Measurements from ENCODE around the gene KCND3. TPM values are rescaled to one million over a fixed set of nuclear protein-coding genes. Genes with fewer than 3 reads are reported as not detected.

Gene KCND3
- total RNA-seq, 1 donor from 2014 or later: 8.1 TPM

GRCh38 chr1:111938123-111938522 lies 51.3 kb downstream of the KCND3 start:
- DNase-seq (ENCODE audit: extremely low spot score in 2 of 2): no peak
- Histone ChIP-seq H3K27ac (no peak overlapping the region), H3K4me1 (no peaks in the 10 kb centered on the region), H3K36me3 (no peaks in the 10 kb centered on the region), H3K4me3 (no peak overlapping the region), H3K9me3 (no peaks in the 10 kb centered on the region), H3K27me3 (no peaks in the 10 kb centered on the region)
- no peak for TF ChIP-seq CTCF (IDR thresholded peaks at IDR 0.05)
- no peak for TF ChIP-seq POLR2A (IDR thresholded peaks at IDR 0.05)
- TF ChIP-seq POLR2AphosphoS5 (IDR thresholded peaks at IDR 0.05; ENCODE audit: insufficient read depth in 1 of 2, low read depth in 1 of 2): no peak
- intact Hi-C loops (cut with DNase I): no loop called here

DNA sequence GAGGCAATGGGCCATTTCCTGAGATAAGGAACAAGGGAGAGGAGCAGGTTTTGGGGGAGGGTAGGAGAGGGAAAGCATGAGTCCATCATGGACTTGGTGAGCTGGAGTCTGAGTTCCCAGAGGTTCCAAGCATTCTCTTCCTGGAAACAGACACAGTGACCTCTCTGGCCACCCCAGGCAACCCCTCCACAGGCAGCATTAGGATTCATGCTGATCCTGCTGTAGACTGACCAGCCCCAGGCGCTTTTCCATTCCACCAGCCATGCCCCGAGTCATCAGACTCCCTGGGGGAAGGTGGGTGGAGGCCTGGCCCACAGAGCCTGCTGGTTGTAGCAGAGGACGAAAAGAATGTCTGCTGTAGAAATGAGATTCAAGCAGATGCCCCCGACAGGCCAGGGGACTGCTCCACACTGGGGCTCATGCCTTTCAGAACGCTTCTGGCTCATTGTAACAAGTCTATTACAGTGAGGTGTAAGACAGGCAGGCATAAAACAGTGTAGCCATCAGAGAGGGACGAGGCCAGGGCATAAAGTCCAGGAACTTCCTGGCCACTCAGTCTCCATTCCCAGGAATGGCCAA lies 52.2 kb downstream of the KCND3 start:
- no peak overlapping the region for H3K27ac ChIP-seq
- H3K27me3 ChIP-seq: no peaks in the 10 kb centered on the region
- no peak for DNase-seq (ENCODE audit: extremely low spot score in 2 of 2)

DNA sequence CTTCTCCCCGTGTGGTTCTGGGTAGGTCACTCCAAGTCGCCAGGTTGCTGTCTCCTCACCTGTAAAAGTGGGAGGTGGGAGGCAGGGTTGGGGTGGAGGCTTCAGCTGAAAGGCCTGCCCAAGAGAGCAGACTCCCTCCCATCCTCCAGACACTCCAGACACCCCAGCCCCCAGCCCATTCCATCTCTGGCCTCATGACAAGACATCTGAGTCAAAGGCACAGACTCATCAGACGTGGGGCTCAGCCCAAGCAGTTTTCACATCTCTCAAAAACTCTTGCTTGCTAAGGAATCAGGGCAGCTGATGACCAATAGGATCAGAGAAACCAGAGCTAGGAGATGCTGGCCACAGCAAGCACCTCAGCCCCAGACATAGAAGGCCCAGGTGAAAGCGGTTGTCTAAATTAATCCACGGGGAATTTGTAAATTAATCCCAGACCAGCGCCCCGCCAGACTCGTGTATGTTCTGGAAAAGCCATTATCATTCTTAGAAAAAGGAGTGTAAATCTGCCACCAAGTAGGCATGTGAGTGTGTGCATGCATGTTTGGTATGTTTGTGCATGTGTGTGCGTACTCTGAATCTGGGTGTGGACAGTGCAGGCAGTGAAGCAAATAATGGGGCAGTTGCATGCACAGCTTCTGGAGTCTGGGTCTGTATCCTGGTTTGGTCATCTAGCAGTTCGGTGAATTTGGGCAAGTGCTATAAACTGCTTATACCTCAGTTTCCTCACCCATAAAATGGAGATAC lies 55.2 kb downstream of the KCND3 start:
- no peak for TF ChIP-seq CTCF (IDR thresholded peaks at IDR 0.05)
- no peak for TF ChIP-seq POLR2AphosphoS5 (IDR thresholded peaks at IDR 0.05; ENCODE audit: insufficient read depth in 1 of 2, low read depth in 1 of 2)
- no peak for TF ChIP-seq POLR2A (IDR thresholded peaks at IDR 0.05)
- H3K27me3 ChIP-seq: no peaks in the 10 kb centered on the region
- H3K9me3 ChIP-seq: no peaks in the 10 kb centered on the region
- no peaks in the 10 kb centered on the region for H3K36me3 ChIP-seq
- no peaks in the 10 kb centered on the region for H3K4me1 ChIP-seq
- H3K4me3 ChIP-seq: no peak overlapping the region
- intact Hi-C loops (cut with DNase I): no loop called here
- DNase-seq (ENCODE audit: extremely low spot score in 2 of 2): no peak
- no peak overlapping the region for H3K27ac ChIP-seq

More for the DNA sequence above, 52.2 kb downstream of the KCND3 start:
- no peak overlapping the region for H3K4me3 ChIP-seq
- no peaks in the 10 kb centered on the region for H3K9me3 ChIP-seq
- H3K36me3 ChIP-seq: no peaks in the 10 kb centered on the region
- no peaks in the 10 kb centered on the region for H3K4me1 ChIP-seq
- intact Hi-C loops (cut with DNase I): no loop called here
- TF ChIP-seq POLR2A (IDR thresholded peaks at IDR 0.05): no peak
- no peak for TF ChIP-seq POLR2AphosphoS5 (IDR thresholded peaks at IDR 0.05; ENCODE audit: insufficient read depth in 1 of 2, low read depth in 1 of 2)
- no peak for TF ChIP-seq CTCF (IDR thresholded peaks at IDR 0.05)

GRCh38 chr1:111930356-111930755 lies 59.1 kb downstream of the KCND3 start:
- H3K4me3 ChIP-seq: no peak overlapping the region
- H3K27ac ChIP-seq: no peak overlapping the region
- H3K36me3 ChIP-seq: no peaks in the 10 kb centered on the region
- peak in 1 of 2 donors; percentile 54 for DNase-seq (ENCODE audit: extremely low spot score in 2 of 2)
- intact Hi-C loops (cut with DNase I): no loop called here
- no peak for TF ChIP-seq CTCF (IDR thresholded peaks at IDR 0.05)
- TF ChIP-seq POLR2A (IDR thresholded peaks at IDR 0.05): no peak
- H3K9me3 ChIP-seq: no peaks in the 10 kb centered on the region
- H3K4me1 ChIP-seq: no peaks in the 10 kb centered on the region
- H3K27me3 ChIP-seq: no peaks in the 10 kb centered on the region

DNA sequence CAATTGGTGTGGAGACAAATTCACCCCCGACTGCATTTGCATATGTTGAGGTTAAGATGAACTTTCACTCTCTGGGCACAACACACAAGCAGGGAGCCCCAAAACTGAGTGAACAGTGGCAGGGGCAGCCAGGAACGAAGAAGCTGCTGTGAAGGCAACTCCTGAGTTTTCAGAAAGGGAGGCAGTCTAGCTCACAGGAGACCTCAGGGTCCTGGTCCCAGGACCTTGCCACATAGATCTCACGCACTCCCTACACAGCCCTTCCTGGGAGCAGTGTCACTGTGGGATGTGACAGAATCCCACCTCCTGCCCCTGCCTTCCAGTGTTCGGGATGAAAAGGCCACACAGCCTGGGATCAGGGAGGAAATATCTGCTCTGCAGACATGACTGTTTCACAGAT lies 60.9 kb downstream of the KCND3 start:
- peak in 1 of 2 donors; percentile 58 for DNase-seq (ENCODE audit: extremely low spot score in 2 of 2)

More for the DNA sequence above, 60.9 kb downstream of the KCND3 start:
- no peaks in the 10 kb centered on the region for H3K36me3 ChIP-seq
- no peaks in the 10 kb centered on the region for H3K27me3 ChIP-seq
- no peaks in the 10 kb centered on the region for H3K4me1 ChIP-seq
- H3K27ac ChIP-seq: no peak overlapping the region
- intact Hi-C loops (cut with DNase I): no loop called here
- no peak overlapping the region for H3K4me3 ChIP-seq
- no peaks in the 10 kb centered on the region for H3K9me3 ChIP-seq
- no peak for TF ChIP-seq POLR2AphosphoS5 (IDR thresholded peaks at IDR 0.05; ENCODE audit: insufficient read depth in 1 of 2, low read depth in 1 of 2)
